ENCODE data around the gene BAIAP2.

DNA sequence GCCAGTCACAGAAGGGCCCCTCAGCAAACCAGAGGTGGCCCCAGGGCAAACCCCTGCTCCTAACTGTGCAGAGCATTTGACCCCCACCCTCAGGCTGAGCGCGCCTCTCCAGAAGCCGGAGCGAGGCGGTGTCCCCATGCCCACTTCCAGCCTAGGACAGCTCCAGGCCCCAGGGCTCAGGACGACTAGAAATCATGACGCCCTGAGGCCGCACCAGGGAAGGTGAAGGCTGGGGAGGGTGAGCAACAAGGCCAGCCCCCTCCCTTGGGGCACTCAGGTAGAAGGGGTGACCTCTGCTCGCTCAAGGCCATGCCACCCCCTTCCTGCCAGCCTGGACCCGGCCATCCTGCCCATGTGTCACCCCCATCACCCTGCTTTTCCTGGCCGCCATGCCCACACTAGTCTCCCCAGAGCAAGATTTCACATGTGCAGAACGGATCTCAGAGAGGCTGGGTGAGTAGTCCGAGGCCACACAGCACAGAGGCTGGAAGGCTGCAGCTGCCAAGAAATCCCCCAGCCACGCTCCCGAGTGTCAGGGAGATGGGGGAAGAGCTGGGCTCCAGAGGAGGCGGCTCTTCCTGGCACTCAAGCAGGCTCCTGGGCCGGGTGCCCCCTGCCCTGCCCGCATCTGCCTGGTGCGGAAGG lies 128.2 kb downstream of the BAIAP2 start:
- TF ChIP-seq, protein P1, sequence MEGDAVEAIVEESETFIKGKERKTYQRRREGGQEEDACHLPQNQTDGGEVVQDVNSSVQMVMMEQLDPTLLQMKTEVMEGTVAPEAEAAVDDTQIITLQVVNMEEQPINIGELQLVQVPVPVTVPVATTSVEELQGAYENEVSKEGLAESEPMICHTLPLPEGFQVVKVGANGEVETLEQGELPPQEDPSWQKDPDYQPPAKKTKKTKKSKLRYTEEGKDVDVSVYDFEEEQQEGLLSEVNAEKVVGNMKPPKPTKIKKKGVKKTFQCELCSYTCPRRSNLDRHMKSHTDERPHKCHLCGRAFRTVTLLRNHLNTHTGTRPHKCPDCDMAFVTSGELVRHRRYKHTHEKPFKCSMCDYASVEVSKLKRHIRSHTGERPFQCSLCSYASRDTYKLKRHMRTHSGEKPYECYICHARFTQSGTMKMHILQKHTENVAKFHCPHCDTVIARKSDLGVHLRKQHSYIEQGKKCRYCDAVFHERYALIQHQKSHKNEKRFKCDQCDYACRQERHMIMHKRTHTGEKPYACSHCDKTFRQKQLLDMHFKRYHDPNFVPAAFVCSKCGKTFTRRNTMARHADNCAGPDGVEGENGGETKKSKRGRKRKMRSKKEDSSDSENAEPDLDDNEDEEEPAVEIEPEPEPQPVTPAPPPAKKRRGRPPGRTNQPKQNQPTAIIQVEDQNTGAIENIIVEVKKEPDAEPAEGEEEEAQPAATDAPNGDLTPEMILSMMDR (IDR thresholded peaks at IDR 0.05 in 4 of 5, conservative IDR thresholded peaks at IDR 0.05 in 1 of 5) = no peak
- no peak for TF ChIP-seq POLR2A (IDR thresholded peaks at IDR 0.05)

Data from gastrocnemius medialis (tissue), 4 donors.